Measurements from ENCODE around the gene CGNL1.

CGNL1 gene

DNA sequence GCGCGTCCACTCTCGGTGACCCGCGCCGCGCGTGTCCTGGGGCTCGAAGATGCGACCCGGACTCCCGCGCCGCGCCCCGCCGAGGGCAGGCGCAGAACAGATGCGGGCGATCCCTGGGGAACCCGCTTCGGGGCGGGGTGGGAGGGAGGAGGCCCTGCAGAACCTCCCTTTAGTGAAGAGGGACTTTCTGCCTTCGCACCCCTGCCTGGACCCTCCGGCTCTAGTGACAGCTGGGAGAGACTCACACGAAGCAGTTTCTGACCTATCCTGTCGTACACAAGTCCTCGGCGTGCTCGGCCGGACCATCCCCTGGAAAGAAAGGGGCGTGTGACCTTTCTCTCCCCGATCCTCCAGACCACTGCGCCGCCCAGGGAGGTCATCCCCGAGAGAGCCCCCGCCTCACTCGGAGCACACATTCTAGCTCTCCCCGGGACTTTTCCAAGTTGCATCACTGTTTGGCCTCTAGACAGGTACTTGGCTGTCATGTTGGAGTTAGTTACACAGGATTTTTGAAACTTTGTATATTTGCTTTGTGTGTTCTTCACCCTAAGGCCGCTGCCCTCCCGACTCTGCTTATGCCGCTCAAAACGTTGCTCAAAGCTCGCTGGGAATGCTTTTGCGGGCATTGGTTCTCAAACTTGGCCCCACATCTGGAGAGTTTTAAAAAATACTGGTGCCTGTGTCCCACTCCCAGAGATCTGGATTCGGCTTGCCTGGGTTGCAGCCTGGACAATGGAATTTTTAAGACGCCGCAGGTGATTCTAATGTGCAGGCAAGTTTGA lies 582 bp downstream of the CGNL1 start:
- TF ChIP-seq, protein P1, sequence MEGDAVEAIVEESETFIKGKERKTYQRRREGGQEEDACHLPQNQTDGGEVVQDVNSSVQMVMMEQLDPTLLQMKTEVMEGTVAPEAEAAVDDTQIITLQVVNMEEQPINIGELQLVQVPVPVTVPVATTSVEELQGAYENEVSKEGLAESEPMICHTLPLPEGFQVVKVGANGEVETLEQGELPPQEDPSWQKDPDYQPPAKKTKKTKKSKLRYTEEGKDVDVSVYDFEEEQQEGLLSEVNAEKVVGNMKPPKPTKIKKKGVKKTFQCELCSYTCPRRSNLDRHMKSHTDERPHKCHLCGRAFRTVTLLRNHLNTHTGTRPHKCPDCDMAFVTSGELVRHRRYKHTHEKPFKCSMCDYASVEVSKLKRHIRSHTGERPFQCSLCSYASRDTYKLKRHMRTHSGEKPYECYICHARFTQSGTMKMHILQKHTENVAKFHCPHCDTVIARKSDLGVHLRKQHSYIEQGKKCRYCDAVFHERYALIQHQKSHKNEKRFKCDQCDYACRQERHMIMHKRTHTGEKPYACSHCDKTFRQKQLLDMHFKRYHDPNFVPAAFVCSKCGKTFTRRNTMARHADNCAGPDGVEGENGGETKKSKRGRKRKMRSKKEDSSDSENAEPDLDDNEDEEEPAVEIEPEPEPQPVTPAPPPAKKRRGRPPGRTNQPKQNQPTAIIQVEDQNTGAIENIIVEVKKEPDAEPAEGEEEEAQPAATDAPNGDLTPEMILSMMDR (IDR thresholded peaks at IDR 0.05; ENCODE audit: low read depth, low read length): no peak
- peak overlapping the region; percentile 49 for H3K4me3 ChIP-seq (ENCODE audit: low read depth, low read length)

DNA sequence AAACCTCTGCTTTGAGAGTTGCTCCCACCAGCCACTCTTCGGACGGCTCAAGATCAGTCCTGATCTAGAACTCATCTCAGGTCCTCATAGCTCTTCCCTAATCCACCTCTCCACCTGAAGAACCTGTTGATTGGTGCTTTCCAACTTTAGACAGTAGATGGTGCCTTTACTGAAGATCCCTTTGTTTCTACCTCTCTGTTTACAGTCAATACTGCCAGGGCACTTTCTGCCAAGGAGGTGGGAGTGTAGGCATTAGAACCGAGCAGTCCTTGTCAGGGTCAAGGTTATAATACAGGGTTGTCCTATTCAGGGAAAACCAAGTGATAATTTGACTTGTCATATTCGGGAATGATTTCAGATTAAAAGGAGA lies 1.2 kb downstream of the CGNL1 start:
- TF ChIP-seq, protein P1 (IDR thresholded peaks at IDR 0.05; ENCODE audit: low read depth, low read length): no peak
- H3K4me3 ChIP-seq (ENCODE audit: low read depth, low read length): no peak overlapping the region

DNA sequence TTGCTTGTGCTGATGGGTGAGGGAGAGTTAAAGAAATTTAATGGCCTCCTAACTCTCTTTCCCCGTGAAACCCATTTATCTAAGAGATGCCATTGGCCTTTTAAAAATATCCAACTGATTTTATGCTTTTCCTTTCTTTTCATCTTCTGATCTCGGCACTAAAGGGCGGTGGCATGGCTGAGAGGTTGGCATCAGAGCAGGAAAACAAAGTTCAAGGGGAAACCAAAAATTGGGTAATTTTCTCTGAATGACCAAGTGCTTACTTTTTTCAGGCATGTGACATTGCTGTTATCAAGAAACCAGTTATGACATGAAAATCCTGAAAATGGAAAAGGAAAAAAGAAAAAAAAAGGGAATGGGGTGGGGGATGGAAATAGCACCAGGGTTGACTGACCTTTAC lies 3.2 kb downstream of the CGNL1 start:
- no peak overlapping the region for H3K4me3 ChIP-seq (ENCODE audit: low read depth, low read length)
- TF ChIP-seq, protein P1 (IDR thresholded peaks at IDR 0.05; ENCODE audit: low read depth, low read length): no peak

DNA sequence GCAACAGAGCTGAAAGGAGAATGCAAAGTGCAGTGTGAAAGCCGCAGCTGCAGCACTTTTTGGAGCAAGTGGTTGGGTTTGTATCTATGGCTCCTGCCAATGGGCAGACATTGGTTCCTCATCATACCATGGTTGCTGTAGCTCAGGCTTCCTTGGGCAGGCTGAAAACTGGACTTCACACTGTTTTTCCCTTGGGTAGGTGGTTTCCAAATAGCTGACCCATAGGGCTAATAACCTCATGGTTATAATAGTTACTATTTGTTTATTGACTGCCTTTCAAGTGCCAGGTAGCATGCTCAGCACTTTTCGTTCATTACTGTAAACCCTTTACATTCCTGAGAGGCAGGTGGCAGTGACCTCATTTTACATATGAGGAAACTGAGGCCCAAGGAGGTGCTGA lies 4.5 kb downstream of the CGNL1 start:
- TF ChIP-seq, protein P1 (IDR thresholded peaks at IDR 0.05; ENCODE audit: low read depth, low read length): no peak
- H3K4me3 ChIP-seq (ENCODE audit: low read depth, low read length): no peak overlapping the region

DNA sequence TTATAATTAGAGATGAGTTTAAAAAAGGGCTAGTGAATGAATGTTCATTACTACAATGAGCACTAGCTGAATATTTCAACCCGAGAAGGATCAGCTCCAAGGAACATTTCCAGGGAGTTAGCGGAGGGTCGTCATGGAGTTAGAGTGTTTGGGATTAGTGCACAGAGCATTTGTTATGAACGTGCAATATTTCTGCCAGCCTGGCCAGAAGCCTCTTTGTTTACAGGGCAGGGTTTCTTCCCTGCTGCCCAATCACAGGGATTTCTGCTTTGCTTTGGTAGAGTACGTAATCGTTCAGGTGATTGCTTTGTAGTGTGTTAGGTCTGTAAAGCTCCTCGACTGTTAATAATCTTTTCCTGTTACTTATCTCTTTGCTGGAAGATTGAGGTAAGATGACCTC lies 5.9 kb downstream of the CGNL1 start:
- H3K4me3 ChIP-seq (ENCODE audit: low read depth, low read length): no peak overlapping the region
- TF ChIP-seq, protein P1 (IDR thresholded peaks at IDR 0.05; ENCODE audit: low read depth, low read length): no peak

DNA sequence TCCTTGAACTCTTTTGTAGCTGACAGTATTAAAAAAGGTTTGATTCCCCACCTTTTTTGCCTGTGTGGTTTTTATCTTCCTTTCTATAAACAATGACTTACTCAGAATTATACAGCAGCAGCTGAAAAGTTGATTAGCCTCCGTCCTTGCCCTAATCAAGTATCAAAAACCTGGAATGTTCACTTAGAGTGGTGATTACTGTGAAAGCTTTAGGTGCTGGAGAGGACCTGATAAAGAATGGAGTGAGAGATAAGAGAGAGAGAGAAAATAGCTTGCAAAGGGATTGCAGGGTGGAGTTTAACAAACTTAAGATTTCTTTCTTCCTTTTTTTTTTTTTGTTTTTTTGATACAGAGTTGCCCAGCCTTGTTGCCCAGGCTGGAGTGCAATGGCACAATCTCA lies 6.7 kb downstream of the CGNL1 start:
- TF ChIP-seq, protein P1 (IDR thresholded peaks at IDR 0.05; ENCODE audit: low read depth, low read length): no peak
- no peak overlapping the region for H3K4me3 ChIP-seq (ENCODE audit: low read depth, low read length)

DNA sequence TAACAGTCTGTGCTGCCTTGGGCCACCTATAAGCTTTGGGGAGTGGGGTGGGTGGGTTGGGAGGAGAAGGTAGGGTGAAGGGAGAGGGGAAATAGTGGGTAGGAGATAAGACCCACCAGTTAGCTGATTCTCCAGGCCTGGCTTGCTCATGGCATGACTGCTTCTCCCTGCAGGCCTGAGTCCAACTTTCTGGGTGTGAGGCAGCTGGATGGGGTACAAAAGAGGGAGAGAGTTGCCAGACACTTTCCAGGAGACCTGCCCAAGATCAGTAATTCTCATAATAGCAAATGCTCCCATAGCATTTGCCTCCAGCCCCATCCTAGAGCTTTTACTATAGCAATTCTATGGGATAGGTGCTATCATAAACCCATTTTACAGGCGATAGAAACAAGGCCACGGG lies 7.7 kb downstream of the CGNL1 start:
- H3K4me3 ChIP-seq (ENCODE audit: low read depth, low read length): no peak overlapping the region
- TF ChIP-seq, protein P1 (IDR thresholded peaks at IDR 0.05; ENCODE audit: low read depth, low read length): no peak
